NK-92 (cell line): ENCODE results near the gene NANOS3.
"Not testable (repeated sequence)": the region's sequence is repeated elsewhere in the genome, so short reads cannot be mapped to it uniquely, and the experiment has no call there.

Source experiments
- DNase-seq: peaks from one replicate; lab custom pipeline; 2025; ENCODE audit not compliant: unreplicated experiment; lab: John Stamatoyannopoulos, UW

NANOS3 gene

GRCh38 chr19:13920940-13921747 is 44.2 kb downstream of the NANOS3 start:
- DNase-seq: no peak

- not testable (repeated sequence) for DNase-seq
Observed at GRCh38 chr19:13922118-13922517, 45.2 kb downstream of the NANOS3 start.

- no peak for DNase-seq
Observed at GRCh38 chr19:13923194-13923987, 46.5 kb downstream of the NANOS3 start.

GRCh38 chr19:13926010-13926409 is 49.1 kb downstream of the NANOS3 start:
- no peak for DNase-seq

GRCh38 chr19:13926715-13927114 is 49.8 kb downstream of the NANOS3 start:
- DNase-seq: no peak

GRCh38 chr19:13929340-13929739 is 52.4 kb downstream of the NANOS3 start:
- no peak for DNase-seq

- DNase-seq: no peak
Observed at GRCh38 chr19:13929956-13930355, 53.0 kb downstream of the NANOS3 start.
